Middle frontal gyrus (tissue), 1 donor: ENCODE results near the gene HEXD.
"Not testable (repeated sequence)": the region's sequence is repeated elsewhere in the genome, so short reads cannot be mapped to it uniquely, and the experiment has no call there.

ENCODE experiments used
- DNase-seq: peaks from one replicate; pipeline ENCODE4 v3.0.0-alpha.2; 2015; ENCODE audit warnings: low spot score; ENCODE audit errors: extremely low spot score

Gene HEXD

DNA sequence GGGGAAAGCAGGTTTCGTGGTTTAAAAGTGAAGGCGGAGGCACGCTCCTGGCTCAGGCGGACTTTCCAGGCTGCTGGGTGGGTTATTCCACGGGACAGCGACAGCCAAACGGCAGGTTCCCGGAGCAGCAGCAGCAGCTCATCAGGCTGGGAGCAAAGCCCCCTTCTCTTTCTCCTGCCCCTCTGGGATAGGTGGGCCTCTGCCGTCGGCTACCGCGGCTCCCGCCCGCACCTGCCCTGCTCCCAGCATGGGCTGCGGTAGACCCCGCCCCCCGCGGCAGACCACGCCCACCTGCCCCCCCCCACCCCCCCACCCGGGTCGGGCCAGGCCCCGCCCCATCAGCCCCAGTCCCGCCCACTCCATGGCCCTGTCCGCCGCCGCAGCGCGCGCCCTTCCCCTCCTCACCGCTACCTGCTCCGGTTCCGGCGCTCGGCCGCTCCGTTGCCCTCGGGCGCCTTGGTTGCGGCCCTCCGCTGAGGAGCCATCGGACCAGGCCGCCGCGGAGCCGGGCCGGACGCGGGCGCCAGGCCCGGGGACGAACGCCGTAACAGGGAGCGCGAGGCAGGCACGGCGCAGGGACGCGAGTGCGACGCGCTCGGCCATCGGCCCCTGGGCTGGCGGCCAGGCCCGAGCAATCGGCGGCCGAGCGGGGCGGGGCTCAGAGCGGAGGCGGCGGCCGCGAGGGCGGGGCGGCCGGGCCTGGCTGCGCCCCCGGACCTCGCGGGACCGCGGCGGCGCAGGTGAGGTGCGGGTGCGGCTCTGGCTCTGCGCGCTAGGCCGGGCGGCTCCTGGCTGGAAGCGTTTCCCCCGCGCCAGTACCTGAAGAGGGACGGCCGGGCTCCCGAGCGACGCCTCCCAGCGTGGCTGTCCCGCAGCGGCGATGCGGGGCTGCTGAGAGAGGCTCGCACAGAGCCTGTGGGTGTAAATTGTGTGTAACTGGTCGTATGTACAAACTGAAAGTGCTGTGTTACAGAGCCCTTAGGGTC lies at the start of gene HEXD, which contains the start of gene OGFOD3:
Gene HEXD, plus strand, starts transcription at position 347 of the 986 bp plus-strand sequence. CDS start 1,453 bp downstream, outside the sequence.
Gene OGFOD3, minus strand, starts transcription at position 586 of the 986 bp plus-strand sequence. Its CDS starts 101 bp downstream, at position 485.
- DNase-seq, result peak; percentile 76

DNA sequence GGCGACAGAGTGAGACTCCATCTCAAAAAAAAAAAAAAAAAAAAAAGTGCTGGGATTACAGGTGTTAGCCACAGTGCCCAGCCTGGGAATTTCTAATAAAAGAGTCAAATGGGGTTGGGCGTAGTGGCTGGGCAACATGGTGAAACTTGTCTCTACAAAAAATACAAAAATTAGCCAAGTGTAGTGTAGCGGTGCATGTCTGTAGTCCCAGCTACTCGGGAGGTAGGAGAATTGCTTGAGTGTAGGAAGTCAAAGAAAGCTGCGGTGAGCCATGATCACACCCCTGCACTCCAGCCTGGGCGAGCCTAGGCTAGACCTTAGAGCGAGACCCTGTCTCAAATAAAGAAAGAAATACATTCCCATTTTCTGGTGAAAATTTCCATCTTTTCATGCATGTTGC lies 48.9 kb upstream of the HEXD start:
- no peak for DNase-seq

GRCh38 chr17:82370471-82371332 lies 47.4 kb upstream of the HEXD start:
- no peak for DNase-seq

DNA sequence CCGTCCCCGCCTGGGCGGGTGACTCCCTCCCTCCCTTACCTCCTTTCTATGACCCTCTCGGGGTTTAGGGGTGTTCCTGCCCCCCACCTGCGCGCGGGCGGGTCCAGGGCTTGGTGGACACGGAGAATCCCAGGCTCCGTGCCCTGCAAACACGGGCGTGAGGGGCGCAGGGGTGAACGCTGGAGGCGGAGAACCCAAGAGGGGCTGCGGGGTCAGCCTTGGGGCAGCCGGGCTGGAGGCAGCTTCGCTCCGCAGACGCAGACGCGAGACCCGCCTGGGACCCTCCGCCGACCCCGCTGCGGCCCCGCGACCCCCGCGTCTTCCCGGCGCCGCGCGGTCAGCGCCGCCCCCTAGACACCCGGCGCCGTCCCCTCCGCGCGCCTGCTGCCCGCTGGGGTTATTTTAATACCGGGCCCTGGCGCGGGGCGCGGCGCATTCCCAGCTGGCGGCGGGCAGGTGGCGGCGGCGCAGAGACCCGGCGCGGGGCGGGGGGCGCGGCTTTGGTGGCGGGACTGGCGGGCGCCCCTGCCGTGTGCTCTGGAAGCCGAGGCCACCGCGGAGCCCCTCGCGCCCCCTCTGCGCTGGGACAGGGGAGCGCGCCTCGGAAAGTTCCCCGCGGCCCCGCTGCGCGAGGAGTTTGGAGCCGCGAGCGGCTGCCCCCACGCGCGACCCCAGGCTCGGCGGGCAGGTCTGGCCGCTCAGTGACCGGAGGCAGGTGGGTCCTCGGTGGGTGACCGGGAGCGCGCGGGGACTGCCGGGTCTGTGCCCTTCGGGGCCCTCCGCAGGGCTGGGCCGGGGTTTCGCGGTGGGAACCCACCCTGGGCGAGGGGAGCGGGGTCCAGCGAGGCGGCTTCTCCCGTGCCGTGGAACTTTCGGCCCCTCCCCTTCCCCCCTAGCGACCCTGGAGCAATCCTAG lies 46.6 kb upstream of the HEXD start, which contains the start of gene UTS2R:
Gene UTS2R, plus strand, starts transcription at position 433 of the 916 bp plus-strand sequence. CDS start 2,560 bp downstream, outside the sequence.
- DNase-seq, result no peak

- DNase-seq, result no peak
Observed at GRCh38 chr17:82372249-82373071, 45.7 kb upstream of the HEXD start.

GRCh38 chr17:82373072-82373452 lies 45.1 kb upstream of the HEXD start:
- DNase-seq, result not testable (repeated sequence)

DNA sequence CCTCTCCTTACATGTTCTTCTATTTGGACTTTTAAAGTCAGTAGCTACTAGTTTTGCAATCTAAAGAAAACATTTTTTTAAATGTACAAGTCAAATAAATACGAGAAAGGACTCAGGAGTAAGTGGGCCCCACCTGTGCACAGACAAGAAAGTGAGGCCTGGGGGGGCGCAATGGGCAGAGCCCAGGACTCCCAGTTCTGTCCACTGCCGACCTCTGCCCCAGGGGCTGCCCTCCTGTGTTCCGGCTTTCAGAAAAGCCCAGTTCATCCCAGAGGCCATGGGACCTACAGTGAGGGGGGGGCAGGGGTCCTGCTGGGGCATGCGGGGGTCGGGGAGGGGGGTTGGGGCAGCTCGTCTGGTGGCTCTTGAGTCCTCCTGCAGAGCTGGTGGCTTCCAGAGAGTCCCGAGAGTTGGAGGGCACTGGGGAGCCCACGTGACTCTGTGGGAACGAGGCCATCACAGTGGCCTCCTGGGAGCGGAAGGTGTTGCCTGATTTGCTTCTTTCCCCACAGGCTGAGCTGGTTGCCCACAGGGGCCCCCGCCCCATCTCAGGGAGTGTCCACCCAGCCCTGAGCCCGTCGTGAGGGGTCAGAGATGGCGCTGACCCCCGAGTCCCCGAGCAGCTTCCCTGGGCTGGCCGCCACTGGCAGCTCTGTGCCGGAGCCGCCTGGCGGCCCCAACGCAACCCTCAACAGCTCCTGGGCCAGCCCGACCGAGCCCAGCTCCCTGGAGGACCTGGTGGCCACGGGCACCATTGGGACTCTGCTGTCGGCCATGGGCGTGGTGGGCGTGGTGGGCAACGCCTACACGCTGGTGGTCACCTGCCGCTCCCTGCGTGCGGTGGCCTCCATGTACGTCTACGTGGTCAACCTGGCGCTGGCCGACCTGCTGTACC lies 44.2 kb upstream of the HEXD start:
- no peak for DNase-seq

- no peak for DNase-seq
Observed at GRCh38 chr17:82374626-82375331, 43.4 kb upstream of the HEXD start.

GRCh38 chr17:82375359-82376041 lies 42.6 kb upstream of the HEXD start:
- no peak for DNase-seq

GRCh38 chr17:82376042-82376730 lies 42.0 kb upstream of the HEXD start:
- no peak for DNase-seq

DNA sequence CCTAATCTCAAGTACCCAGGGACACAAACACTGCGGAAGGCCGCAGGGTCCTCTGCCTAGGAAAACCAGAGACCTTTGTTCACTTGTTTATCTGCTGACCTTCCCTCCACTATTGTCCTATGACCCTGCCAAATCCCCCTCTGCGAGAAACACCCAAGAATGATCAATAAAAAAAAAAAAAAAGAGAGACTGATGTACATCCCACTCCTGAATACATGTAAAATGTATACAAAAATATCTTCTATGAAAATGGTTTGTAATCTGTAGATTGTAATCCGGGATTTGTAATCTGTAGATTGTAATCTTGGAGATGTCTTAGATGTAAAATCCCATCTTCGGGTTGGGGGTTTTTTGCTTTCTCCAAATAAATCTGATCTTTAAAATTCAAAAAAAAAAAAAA lies 40.9 kb upstream of the HEXD start:
- DNase-seq, result not testable (repeated sequence)

GRCh38 chr17:82377924-82378740 lies 40.0 kb upstream of the HEXD start:
- no peak for DNase-seq

DNA sequence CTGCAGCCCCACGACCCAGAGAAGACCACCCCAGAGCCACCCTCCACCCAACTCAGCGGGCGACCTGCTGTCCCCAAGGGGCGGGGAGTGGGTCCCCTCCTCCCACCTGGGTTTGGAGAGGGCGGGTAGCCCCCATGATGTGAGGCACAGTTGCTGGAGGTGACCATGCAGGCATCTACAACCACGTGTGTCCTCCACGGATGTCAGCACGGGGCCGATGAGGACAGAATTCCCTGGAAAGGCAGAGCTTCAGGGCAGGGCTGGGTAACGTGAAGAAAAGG lies 39.5 kb upstream of the HEXD start:
- DNase-seq, result no peak

DNA sequence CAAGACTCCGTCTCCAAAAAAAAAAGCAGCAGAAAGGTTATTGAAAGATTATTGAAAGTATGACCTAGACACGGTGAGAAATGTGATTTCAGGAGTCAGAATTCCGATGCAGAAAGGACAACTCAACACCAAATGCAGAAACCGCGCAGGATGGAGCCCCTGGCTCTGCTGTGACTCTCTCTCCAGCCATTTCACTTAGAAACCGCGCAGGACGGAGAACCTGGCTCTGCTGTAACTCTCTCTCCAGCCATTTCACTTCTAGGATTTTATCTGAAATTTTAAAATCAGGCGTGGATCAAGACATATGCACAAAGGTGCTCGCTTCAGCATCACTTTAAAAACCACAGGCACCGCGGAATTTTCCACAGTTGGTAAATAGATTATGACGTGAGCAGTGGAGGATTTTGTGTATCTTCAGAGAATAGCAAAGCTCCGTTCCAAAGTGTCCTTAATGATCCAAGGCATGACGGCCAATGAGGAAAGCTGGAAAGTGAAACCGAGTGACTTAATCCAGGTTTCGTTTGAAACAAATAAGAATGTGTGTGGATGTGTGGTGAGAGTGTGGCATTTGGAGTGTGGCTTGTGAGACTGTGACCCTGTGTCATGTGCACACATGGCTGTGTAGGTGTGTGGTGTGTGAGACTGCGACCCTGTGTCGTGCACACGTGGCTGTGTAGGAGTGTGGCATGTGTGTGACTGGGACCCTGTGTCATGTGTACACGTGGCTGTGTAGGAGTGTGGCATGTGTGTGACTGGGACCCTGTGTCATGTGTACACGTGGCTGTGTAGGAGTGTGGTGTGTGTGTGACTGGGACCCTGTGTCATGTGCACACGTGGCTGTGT lies 37.1 kb upstream of the HEXD start:
- DNase-seq, result peak; percentile 8

DNA sequence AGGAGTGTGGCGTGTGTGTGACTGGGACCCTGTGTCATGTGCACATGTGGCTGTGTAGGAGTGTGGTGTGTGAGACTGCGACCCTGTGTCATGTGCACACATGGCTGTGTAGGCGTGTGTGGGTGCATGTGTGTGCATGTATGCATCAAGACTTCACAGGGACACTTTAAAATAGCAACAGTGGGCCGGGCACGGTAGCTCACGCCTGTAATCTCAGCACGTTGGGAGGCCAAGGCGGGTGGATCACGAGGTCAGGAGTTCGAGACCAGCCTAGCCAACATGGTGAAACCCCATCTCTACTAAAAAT lies 36.5 kb upstream of the HEXD start:
- DNase-seq, result not testable (repeated sequence)
